Fibroblast of pulmonary artery (primary cell): ENCODE data around the gene SMIM1.

Experiments used
- DNase-seq: peaks from one replicate; pipeline ENCODE4 v3.0.0-alpha.2; 2010; ENCODE audit warnings: low read depth
- H3K4me3 ChIP-seq: replicated peaks from 2 replicates; pipeline ENCODE4 v1.5.1; 2011; ENCODE audit warnings: low read depth, mild to moderate bottlenecking, control low read depth, low read length, moderate library complexity
- TF ChIP-seq, protein P1 (sequence below): IDR thresholded peaks from 2 replicates; pipeline ENCODE4 v1.5.1; 2011; ENCODE audit warnings: mild to moderate bottlenecking, control low read depth, low read length, inconsistent platforms; ENCODE audit errors: missing control alignments

SMIM1 gene

DNA sequence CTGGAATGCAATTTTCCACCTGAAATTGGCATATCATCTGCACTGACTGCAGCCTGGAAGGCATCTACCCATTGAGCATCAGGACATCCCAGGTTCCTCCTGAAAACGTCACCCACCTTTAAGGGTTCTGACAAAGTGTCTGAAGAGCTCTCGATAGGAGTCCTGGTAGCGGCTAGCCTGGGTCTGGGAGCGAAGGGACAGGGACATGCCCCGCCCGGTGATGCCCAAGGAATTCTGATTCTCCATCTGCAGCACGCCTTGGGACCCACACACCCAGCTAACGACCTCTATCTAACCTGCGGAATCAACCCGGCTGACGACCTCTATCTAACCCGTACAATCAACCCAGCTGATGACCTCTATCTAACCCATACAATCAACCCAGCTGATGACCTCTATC lies 33.6 kb upstream of the SMIM1 start:
- no peak for DNase-seq
- H3K4me3 ChIP-seq, result no peak overlapping the region
- TF ChIP-seq, protein P1, sequence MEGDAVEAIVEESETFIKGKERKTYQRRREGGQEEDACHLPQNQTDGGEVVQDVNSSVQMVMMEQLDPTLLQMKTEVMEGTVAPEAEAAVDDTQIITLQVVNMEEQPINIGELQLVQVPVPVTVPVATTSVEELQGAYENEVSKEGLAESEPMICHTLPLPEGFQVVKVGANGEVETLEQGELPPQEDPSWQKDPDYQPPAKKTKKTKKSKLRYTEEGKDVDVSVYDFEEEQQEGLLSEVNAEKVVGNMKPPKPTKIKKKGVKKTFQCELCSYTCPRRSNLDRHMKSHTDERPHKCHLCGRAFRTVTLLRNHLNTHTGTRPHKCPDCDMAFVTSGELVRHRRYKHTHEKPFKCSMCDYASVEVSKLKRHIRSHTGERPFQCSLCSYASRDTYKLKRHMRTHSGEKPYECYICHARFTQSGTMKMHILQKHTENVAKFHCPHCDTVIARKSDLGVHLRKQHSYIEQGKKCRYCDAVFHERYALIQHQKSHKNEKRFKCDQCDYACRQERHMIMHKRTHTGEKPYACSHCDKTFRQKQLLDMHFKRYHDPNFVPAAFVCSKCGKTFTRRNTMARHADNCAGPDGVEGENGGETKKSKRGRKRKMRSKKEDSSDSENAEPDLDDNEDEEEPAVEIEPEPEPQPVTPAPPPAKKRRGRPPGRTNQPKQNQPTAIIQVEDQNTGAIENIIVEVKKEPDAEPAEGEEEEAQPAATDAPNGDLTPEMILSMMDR, result no peak

DNA sequence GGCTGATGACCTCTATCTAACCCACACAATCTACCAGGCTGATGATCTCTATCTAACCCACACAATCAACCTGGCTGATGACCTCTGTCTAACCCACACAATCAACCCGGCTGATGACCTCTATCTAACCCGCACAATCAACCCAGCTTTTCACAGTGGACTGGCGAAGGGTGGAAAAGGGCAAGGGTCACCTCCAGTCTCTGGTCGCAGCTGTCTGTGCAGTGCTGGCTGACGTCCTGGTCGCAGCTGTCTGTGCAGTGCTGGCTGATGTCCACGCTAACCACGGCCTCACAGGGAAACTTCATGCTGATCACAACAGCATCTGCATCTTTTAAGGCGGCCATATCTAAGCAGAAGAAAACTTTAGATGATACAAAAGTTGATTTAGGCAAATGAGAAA lies 32.5 kb upstream of the SMIM1 start:
- TF ChIP-seq, protein P1, result no peak
- no peak for DNase-seq
- no peak overlapping the region for H3K4me3 ChIP-seq

DNA sequence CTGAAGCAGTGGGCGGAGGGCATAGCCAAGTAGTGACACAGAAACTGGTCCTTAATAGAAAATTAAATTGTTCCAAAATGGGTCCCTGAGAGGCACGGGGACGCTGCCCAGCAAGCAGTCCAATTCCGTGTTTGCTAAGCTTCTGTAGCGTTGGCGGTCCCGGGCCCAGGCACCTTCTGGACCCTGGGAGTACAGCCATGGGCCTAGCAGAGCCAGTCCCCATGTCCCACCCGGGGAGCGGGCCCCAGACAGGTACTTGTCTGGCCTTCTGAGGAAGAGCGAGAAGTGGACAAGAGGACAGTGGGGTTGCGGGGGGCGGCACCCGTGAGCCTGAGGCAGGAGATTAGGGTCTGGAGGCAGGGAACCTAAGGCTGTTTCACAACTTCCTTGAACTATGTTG lies 31.8 kb upstream of the SMIM1 start:
- DNase-seq, result no peak
- TF ChIP-seq, protein P1, result no peak
- no peak overlapping the region for H3K4me3 ChIP-seq

DNA sequence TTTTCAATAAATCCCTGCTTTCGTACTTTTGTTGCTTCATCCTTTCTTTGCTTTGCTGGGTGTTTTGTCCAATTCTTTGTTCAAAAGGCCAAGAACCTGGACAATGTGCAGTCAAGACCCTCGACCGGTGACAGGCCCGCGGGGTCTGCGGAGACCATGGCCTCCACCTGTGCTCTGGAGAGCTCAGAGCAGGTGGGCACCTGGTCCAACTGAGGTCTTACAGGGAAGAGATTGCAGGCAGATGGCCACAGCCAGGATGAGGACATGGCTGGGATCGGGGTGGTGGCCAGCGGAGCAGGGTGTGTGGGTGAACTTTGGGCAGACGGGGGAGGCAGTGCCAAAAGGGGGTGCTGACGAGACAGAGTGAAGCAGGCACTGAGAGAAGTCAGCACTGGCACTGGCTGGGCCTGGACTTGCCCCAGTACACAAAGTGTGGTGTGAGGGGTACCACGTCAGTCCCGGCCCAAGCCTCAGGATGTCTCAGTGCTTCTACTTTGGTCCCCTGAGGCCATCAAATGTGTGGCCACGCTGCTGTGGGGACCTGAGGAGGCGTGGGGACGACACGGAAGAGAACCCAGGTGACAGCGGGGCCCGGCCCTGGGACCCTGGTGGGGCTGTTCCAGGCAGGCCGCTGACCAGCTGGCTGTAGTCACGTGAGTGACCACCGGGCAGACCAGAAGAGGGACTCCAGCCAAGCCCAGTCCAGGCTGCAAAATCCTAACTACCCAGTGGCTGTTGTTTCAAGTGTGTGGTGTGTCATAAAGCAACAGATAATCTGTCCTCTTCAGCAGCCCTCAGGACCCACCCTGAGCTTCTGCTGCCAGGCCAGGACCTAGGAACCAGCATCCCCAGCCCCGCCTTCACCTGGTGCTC lies 30.7 kb upstream of the SMIM1 start:
- DNase-seq, result no peak
- TF ChIP-seq, protein P1, result no peak
- H3K4me3 ChIP-seq, result no peak overlapping the region

DNA sequence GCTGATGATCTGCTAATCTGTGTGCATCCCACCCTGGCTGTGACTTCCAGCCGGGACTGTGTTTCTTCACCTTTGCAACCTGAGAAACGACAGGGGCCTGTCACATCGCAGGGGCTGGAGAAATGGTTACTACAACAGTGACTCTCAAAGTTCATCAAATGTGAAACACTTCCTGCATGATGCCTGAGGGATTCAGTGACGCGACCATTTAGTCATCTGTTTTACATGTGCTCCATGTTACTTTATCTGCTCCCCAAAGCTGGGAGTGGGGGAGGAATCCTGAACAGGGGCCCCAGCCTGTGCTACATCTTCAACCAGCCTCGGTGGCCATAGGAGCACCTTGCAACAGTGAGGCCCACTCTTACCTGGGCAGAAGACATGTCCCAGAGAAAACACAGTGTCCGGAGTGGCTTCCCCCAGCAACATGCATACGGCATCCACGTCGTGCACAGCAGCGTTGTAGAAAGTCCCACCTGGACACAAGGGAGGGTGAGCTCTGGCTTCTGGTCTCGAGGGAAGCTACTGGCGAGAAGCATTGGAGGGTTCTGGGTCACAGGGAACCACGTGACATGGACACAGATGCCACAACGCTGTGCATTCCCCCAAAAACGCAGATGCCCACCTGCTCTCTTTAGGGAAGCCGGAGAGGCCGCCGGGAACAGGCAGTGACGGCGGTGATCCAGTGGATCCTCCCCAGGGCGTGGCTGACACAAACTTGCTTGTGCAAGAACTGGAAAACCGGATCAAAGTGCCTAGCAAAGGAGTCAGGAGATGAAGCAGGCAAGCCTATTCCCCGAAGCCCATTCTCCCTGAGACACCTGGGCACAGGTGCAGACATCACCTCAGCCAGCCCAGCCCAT lies 29.9 kb upstream of the SMIM1 start:
- TF ChIP-seq, protein P1, result no peak
- no peak overlapping the region for H3K4me3 ChIP-seq
- DNase-seq, result no peak

DNA sequence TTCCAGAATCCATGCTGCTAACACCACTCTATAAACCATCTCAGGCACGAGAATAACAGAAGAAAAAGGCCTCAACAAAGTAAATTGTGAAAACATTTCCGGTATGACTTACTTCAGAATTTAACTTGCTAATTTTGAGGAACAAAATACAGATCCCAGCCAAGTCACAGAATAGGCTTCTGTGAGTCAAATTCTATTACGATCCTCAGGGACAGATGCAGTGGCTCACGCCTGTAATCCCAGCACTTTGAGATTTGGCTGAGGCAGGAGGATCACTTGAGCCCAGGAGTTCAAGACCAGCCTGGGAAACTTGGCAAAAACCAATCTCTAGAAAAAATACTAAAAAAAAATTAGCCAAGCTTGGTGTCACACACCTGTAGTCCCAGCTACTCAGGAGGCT lies 29.1 kb upstream of the SMIM1 start:
- TF ChIP-seq, protein P1, result no peak
- peak; percentile 16 for DNase-seq
- no peak overlapping the region for H3K4me3 ChIP-seq
